Esophagus (tissue), 2 donors: ENCODE measurements around the gene STARD13. TPM values are rescaled to one million over a fixed set of nuclear protein-coding genes. Genes with fewer than 3 reads are reported as not detected.
"Not testable (repeated sequence)": the region's sequence is repeated elsewhere in the genome, so short reads cannot be mapped to it uniquely, and the experiment has no call there.

Experiments
- H3K27ac ChIP-seq, 2 donors: one replicate each; pipeline ENCODE4 v1.5.1; 2013; ENCODE audit warnings: low read depth in 2 of 2, mild to moderate bottlenecking in 2 of 2, inconsistent platforms in 1 of 2, low read length in 1 of 2, moderate library complexity in 1 of 2
- H3K27me3 ChIP-seq, 2 donors: one replicate each; pipeline ENCODE4 v1.6.1; 2013; ENCODE audit warnings: low read length in 2 of 2, control low read depth in 1 of 2, mild to moderate bottlenecking in 1 of 2; ENCODE audit not compliant: insufficient read depth in 2 of 2, control insufficient read depth in 1 of 2
- H3K36me3 ChIP-seq, 2 donors: one replicate each; pipeline ENCODE4 v1.6.1; 2013; ENCODE audit warnings: low read length in 1 of 2; ENCODE audit not compliant: control insufficient read depth in 2 of 2, insufficient read depth in 2 of 2
- H3K4me1 ChIP-seq, 2 donors: one replicate each; pipeline ENCODE4 v1.6.1; 2013; ENCODE audit warnings: low read length in 1 of 2; ENCODE audit not compliant: control insufficient read depth in 2 of 2, insufficient read depth in 2 of 2
- H3K4me3 ChIP-seq, 2 donors: one replicate each; pipeline ENCODE4 v1.5.1; 2013; ENCODE audit warnings: low read length in 2 of 2, mild to moderate bottlenecking in 2 of 2, low read depth in 1 of 2, moderate library complexity in 1 of 2
- H3K9me3 ChIP-seq, 2 donors: one replicate each; pipeline ENCODE4 v1.6.1; 2013; ENCODE audit warnings: mild to moderate bottlenecking in 2 of 2, low read depth in 1 of 2, low read length in 1 of 2, moderate library complexity in 1 of 2; ENCODE audit not compliant: control insufficient read depth in 2 of 2, insufficient read depth in 1 of 2
- WGBS, 2 donors: extraction: QIAGEN DNeasy Blood & Tissue Kit; methylation state at CpG; one replicate each; pipeline ENCODE4 v1.1.7; 2013; 5-methylcytosine and 5-hydroxymethylcytosine counted together
- polyA plus RNA-seq, 2 donors: library from polyadenylated mRNA; stranded (reverse); fragments of 200-250 nt; gene quantifications; one replicate each; pipeline ENCODE4 v1.2.3, GENCODE V29; 2013
- donor health status: healthy with polysubstance abuse.
- donor health status: Bipolar disorder and iron deficiency.

The STARD13 gene
- polyA plus RNA-seq, 2 donors: 1.6 to 3.0 TPM

GRCh38 chr13:33169273-33169980 is 116.1 kb downstream of the STARD13 start:
- H3K27me3 ChIP-seq: no peaks in the 10 kb centered on the region
- H3K27ac ChIP-seq: no peak overlapping the region
- peaks cover 0 to 3% of the 10 kb centered on the region in 2 donors for H3K36me3 ChIP-seq
- no peaks in the 10 kb centered on the region for H3K9me3 ChIP-seq
- 74 to 80% methylated on average over 6 of the region's 6 CpGs for WGBS, 2 donors
- no peak overlapping the region for H3K4me3 ChIP-seq
- H3K4me1 ChIP-seq: no peaks in the 10 kb centered on the region

- Histone ChIP-seq H3K4me1 (no peaks in the 10 kb centered on the region), H3K4me3 (no peak overlapping the region), H3K27me3 (no peaks in the 10 kb centered on the region), H3K9me3 (no peaks in the 10 kb centered on the region), H3K36me3 (peaks cover 0 to 3% of the 10 kb centered on the region in 2 donors), H3K27ac (peak overlapping the region in 1 of 2 donors; percentile 34)
- WGBS, 2 donors: 71 to 72% methylated on average over 5 of the region's 5 CpGs
These were observed 117.1 kb downstream of the STARD13 start for GRCh38 chr13:33168321-33168960.

DNA sequence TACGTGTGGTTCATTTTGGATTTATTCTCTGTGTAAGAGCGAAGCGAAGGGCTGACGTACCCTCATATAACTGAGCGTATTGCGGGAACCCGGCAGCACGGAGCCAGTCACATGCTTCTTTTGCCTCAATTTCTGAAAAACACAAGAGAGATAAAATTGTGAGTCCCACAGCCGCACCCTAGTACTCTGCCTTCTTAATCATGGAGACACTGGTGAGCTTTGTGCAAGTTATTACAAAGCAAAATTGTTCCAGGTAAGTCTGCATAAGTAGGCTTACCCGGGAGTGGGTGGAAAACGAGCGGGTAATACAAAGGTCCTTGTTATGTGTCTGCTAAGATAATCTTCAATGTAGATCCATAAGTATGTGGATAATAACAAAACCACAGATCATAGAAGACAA is 118.1 kb downstream of the STARD13 start:
- no peaks in the 10 kb centered on the region for H3K9me3 ChIP-seq
- no peaks in the 10 kb centered on the region for H3K27me3 ChIP-seq
- WGBS, 2 donors: 86 to 90% methylated on average over 12 of the region's 12 CpGs
- H3K27ac ChIP-seq: peak overlapping the region in 1 of 2 donors; percentile 0
- H3K36me3 ChIP-seq: peaks cover 0 to 3% of the 10 kb centered on the region in 2 donors
- H3K4me1 ChIP-seq: no peaks in the 10 kb centered on the region
- no peak overlapping the region for H3K4me3 ChIP-seq

DNA sequence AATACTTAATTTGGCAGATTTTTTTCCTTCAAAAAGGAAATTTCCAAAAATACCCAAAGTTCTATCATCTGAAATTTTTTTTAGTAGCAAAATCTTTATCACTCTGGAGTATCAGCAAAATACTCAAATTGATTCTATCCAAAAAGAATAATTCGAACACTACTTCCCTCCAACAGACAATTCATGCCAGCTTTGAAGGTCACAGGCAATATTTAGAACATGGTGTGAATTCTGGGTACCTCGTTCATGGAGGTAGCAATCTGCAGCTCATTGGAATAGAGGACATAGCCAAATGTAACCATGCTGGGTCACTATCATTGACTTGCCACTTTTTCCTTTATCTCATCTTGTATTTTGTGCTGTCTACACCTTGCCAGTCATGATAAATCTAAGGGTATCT is 119.8 kb downstream of the STARD13 start:
- WGBS, 2 donors: 83 to 90% methylated on average over 2 of the region's 2 CpGs
- Histone ChIP-seq H3K4me1 (no peaks in the 10 kb centered on the region), H3K4me3 (no peak overlapping the region), H3K36me3 (peaks cover 0 to 3% of the 10 kb centered on the region in 2 donors), H3K9me3 (no peaks in the 10 kb centered on the region), H3K27me3 (no peaks in the 10 kb centered on the region), H3K27ac (no peak overlapping the region)

GRCh38 chr13:33164331-33164730 is 121.2 kb downstream of the STARD13 start:
- WGBS, 2 donors: 96% methylated on average over 2 of the region's 2 CpGs
- no peak overlapping the region for H3K27ac ChIP-seq
- no peaks in the 10 kb centered on the region for H3K4me1 ChIP-seq
- peaks cover 0 to 3% of the 10 kb centered on the region in 2 donors for H3K36me3 ChIP-seq
- no peaks in the 10 kb centered on the region for H3K27me3 ChIP-seq
- no peak overlapping the region for H3K4me3 ChIP-seq
- no peaks in the 10 kb centered on the region for H3K9me3 ChIP-seq

DNA sequence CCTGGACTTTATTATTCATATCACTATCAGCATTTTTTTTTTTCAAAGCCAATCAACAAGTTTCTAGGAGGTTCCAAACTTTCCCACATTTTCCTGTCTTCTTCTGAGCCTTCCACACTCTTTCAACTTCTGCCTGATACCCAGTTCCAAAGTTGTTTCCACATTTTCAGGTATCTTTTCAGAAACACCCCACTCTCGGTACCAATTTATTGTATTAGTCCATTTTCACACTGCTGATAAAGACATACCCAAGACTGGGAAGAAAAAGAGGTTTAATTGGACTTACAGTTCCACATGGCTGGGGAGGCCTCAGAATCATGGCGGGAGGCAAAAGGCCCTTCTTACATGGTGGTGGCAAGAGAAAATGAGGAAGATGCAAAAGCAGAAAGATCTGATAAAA is 122.8 kb downstream of the STARD13 start:
- not testable (repeated sequence) for H3K4me3 ChIP-seq, H3K9me3 ChIP-seq, H3K36me3 ChIP-seq, H3K27me3 ChIP-seq, H3K27ac ChIP-seq, H3K4me1 ChIP-seq
- 91 to 93% methylated on average over 2 of the region's 2 CpGs for WGBS, 2 donors

DNA sequence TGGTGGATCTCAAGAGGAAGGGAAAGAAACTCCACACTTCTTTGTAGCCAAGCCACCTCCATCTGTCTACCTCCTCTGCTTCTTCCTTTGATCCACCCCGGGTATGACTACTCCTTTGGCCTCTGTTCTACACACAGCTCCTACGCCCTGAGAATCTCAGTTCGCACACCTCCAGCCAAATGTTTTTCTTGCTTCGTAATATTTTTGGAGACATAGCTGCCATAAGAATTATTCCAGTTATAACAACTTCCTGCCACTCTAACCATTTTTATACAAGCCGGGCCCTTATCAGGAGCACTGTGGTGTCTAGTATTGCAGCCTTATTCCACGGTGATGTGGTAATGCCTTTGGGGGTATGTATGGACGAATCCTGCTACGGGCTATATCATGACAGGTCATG is 126.7 kb downstream of the STARD13 start:
- no peak overlapping the region for H3K4me3 ChIP-seq
- 89 to 91% methylated on average over 8 of the region's 8 CpGs for WGBS, 2 donors
- H3K9me3 ChIP-seq: no peaks in the 10 kb centered on the region
- H3K27me3 ChIP-seq: no peaks in the 10 kb centered on the region
- H3K4me1 ChIP-seq: peaks cover 2% of the 10 kb centered on the region in 2 donors
- no peak overlapping the region for H3K27ac ChIP-seq
- no peaks in the 10 kb centered on the region for H3K36me3 ChIP-seq

DNA sequence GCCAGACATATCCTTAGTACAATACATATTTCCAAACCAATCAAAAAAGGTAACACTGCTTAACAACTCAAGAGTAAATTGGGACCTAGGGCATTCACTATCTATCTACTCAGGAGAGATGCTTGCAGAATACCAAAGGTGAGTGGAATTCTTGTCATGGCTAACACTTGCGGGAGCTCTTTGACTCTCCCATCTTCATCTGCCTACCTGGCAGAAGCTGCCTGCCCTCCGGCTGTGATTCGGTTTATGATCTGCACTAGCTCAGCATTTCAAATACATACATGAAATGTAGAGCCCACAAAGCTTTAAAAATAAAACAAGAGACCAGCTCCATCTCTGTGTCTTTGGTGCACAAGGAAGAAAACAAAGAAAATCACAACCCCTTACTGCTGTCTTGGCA is 127.3 kb downstream of the STARD13 start:
- Histone ChIP-seq H3K36me3 (no peaks in the 10 kb centered on the region), H3K9me3 (no peaks in the 10 kb centered on the region), H3K4me1 (peaks cover 3 to 4% of the 10 kb centered on the region in 2 donors), H3K4me3 (no peak overlapping the region), H3K27ac (no peak overlapping the region), H3K27me3 (no peaks in the 10 kb centered on the region)
- WGBS, 2 donors: 94 to 99% methylated on average over 3 of the region's 3 CpGs

- peaks cover 3 to 4% of the 10 kb centered on the region in 2 donors for H3K4me1 ChIP-seq
- no peaks in the 10 kb centered on the region for H3K27me3 ChIP-seq
- H3K4me3 ChIP-seq: no peak overlapping the region
- 83 to 97% methylated on average over 5 of the region's 5 CpGs for WGBS, 2 donors
- H3K27ac ChIP-seq: no peak overlapping the region
- H3K9me3 ChIP-seq: no peaks in the 10 kb centered on the region
- no peaks in the 10 kb centered on the region for H3K36me3 ChIP-seq
These were observed 130.6 kb downstream of the STARD13 start for GRCh38 chr13:33154911-33155310.
